SK-N-SH treated with all-trans-retinoic acid at 6 μM for 48 hours (cell line): Measurements from ENCODE around the gene TRIM2.

ENCODE experiments used
- ARNTL ChIP-seq: fragments of 450-650 bp; formaldehyde crosslinking; IDR thresholded peaks from 2 replicates; pipeline ENCODE4 v1.5.0; 2020; ENCODE audit warnings: low read depth, mild to moderate bottlenecking, moderate library complexity, borderline replicate concordance
- SNAI2 ChIP-seq: fragments of 250-450 bp; sonication (Bioruptor Pico); IDR thresholded peaks from 2 replicates; pipeline ENCODE4 v1.5.0; 2020; ENCODE audit warnings: mild to moderate bottlenecking, moderate library complexity
- TCF4 ChIP-seq: fragments of 250-450 bp; sonication (Bioruptor Pico); IDR thresholded peaks from 2 replicates; pipeline ENCODE4 v1.8.0; 2021; ENCODE audit warnings: mild to moderate bottlenecking, moderate library complexity, borderline replicate concordance
- ZFP3 ChIP-seq: fragments of 250-450 bp; sonication (Bioruptor Pico); IDR thresholded peaks from 2 replicates; pipeline ENCODE4 v1.5.0; 2020; ENCODE audit warnings: mild to moderate bottlenecking, moderate library complexity
- TF ChIP-seq, protein P1 (sequence below): fragments of 250-450 bp; sonication (Bioruptor Pico); IDR thresholded peaks from 2 replicates; pipeline ENCODE4 v1.8.0; 2020; ENCODE audit warnings: mild to moderate bottlenecking, moderate library complexity, borderline replicate concordance

DNA sequence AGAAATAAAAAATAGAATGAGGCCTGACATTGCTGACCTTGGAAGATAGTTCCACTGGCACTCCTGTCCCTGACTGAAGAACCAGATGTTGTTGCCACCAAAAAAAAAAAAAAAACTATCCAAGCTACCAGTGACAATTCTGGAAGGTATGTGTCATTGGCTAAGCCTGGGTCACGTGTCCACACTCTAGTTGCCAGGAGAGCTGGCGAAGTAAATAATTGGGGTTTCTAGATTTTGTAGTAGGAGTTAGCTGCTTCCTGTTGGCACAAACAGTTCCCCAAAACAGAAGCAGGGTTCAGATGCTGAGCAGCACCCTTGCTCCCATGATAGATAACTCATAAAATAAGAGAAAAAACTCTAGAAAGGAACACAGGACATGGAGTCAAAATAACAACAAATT is 160.8 kb downstream of the TRIM2 start:
- no peak for TF ChIP-seq SNAI2 (CRISPR knock-in tag)
- TF ChIP-seq ZFP3 (CRISPR knock-in tag), result no peak
- no peak for TF ChIP-seq TCF4 (CRISPR knock-in tag)
- TF ChIP-seq ARNTL, result no peak
- TF ChIP-seq, protein P1, sequence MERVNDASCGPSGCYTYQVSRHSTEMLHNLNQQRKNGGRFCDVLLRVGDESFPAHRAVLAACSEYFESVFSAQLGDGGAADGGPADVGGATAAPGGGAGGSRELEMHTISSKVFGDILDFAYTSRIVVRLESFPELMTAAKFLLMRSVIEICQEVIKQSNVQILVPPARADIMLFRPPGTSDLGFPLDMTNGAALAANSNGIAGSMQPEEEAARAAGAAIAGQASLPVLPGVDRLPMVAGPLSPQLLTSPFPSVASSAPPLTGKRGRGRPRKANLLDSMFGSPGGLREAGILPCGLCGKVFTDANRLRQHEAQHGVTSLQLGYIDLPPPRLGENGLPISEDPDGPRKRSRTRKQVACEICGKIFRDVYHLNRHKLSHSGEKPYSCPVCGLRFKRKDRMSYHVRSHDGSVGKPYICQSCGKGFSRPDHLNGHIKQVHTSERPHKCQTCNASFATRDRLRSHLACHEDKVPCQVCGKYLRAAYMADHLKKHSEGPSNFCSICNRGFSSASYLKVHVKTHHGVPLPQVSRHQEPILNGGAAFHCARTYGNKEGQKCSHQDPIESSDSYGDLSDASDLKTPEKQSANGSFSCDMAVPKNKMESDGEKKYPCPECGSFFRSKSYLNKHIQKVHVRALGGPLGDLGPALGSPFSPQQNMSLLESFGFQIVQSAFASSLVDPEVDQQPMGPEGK (CRISPR knock-in tag), result no peak
